Skin epidermis (tissue), 12 donors: ENCODE measurements around the gene TCHP.
A peak's percentile ranks its signal among the peaks of the same experiment; 100 is the strongest.
"Not testable (repeated sequence)": the region's sequence is repeated elsewhere in the genome, so short reads cannot be mapped to it uniquely, and the experiment has no call there.

Experiments
- H3K27ac ChIP-seq, 21 experiments: fragments of 200-600 bp; sonication (generic) in 11 of 21; one replicate each; pipeline ENCODE4 v1.5.0; 2020; ENCODE audit warnings: mild to moderate bottlenecking in 3 of 21, inconsistent platforms in 2 of 21, moderate library complexity in 2 of 21
- H3K4me3 ChIP-seq, 7 experiments: fragments of 200-600 bp; sonication (generic) in 2 of 7; one replicate each; pipeline ENCODE4 v1.5.0; 2020; ENCODE audit warnings: inconsistent platforms in 2 of 7, mild to moderate bottlenecking in 2 of 7, moderate library complexity in 1 of 7

The TCHP gene

GRCh38 chr12:109899783-109900751 is at the start of gene TCHP:
TCHP (plus strand) TSS chr12:109900274; CDS start chr12:109903027, 2,753 bp downstream.
- H3K27ac ChIP-seq: peak within 1 kb of the TSS; percentile 49 to 95 (median 89)
- H3K4me3 ChIP-seq: peak within 1 kb of the TSS; percentile 51 to 83 (median 75)

- H3K4me3 ChIP-seq, H3K27ac ChIP-seq: not testable (repeated sequence)
These were observed 49.6 kb upstream of the TCHP start for GRCh38 chr12:109850518-109850917.

GRCh38 chr12:109855377-109855776 is 44.7 kb upstream of the TCHP start:
- H3K27ac ChIP-seq: no peak overlapping the region
- H3K4me3 ChIP-seq: no peak overlapping the region

GRCh38 chr12:109857715-109858114 is 42.4 kb upstream of the TCHP start:
- no peak overlapping the region for H3K4me3 ChIP-seq
- peak overlapping the region in 1 of 21 experiments; percentile 7 for H3K27ac ChIP-seq

- H3K4me3 ChIP-seq: no peak overlapping the region
- peak overlapping the region in 1 of 21 experiments; percentile 27 for H3K27ac ChIP-seq
These were observed 41.3 kb upstream of the TCHP start for GRCh38 chr12:109858764-109859163.

GRCh38 chr12:109860977-109861376 is 39.1 kb upstream of the TCHP start:
- Histone ChIP-seq H3K4me3 (no peak overlapping the region), H3K27ac (no peak overlapping the region)

- Histone ChIP-seq H3K27ac (peak overlapping the region in 4 of 21 experiments; percentile 1 to 12 (median 7)), H3K4me3 (no peak overlapping the region)
These were observed 38.3 kb upstream of the TCHP start for GRCh38 chr12:109861689-109862314.

GRCh38 chr12:109862491-109862890 is 37.6 kb upstream of the TCHP start:
- peak overlapping the region in 3 of 21 experiments; percentile 7 to 12 (median 7) for H3K27ac ChIP-seq

GRCh38 chr12:109863847-109864712 is 36.0 kb upstream of the TCHP start:
- H3K27ac ChIP-seq: peak overlapping the region in 20 of 21 experiments; percentile 25 to 83 (median 72)
- H3K4me3 ChIP-seq: no peak overlapping the region

More at GRCh38 chr12:109862491-109862890, 37.6 kb upstream of the TCHP start:
- H3K4me3 ChIP-seq: not testable (repeated sequence)

- Histone ChIP-seq H3K27ac (peak overlapping the region in 20 of 21 experiments; percentile 33 to 83 (median 72)), H3K4me3 (no peak overlapping the region)
These were observed 35.2 kb upstream of the TCHP start for GRCh38 chr12:109864916-109865315.

GRCh38 chr12:109868182-109869051 is 31.7 kb upstream of the TCHP start:
- H3K4me3 ChIP-seq: no peak overlapping the region
- H3K27ac ChIP-seq: peak overlapping the region in 20 of 21 experiments; percentile 1 to 83 (median 65)

GRCh38 chr12:109870648-109871047 is 29.4 kb upstream of the TCHP start:
- H3K4me3 ChIP-seq: no peak overlapping the region

GRCh38 chr12:109871668-109872314 is 28.3 kb upstream of the TCHP start:
- no peak overlapping the region for H3K4me3 ChIP-seq
- H3K27ac ChIP-seq: peak overlapping the region in 13 of 21 experiments; percentile 4 to 61 (median 45)

More at GRCh38 chr12:109870648-109871047, 29.4 kb upstream of the TCHP start:
- peak overlapping the region in 6 of 21 experiments; percentile 5 to 61 (median 39) for H3K27ac ChIP-seq

- H3K27ac ChIP-seq: peak overlapping the region in 14 of 21 experiments; percentile 14 to 95 (median 62)
- H3K4me3 ChIP-seq: no peak overlapping the region
These were observed 26.4 kb upstream of the TCHP start for GRCh38 chr12:109873653-109874052.

GRCh38 chr12:109875572-109876131 is 24.4 kb upstream of the TCHP start:
- H3K27ac ChIP-seq: peak overlapping the region in 17 of 21 experiments; percentile 16 to 96 (median 64)
- peak overlapping the region in 1 of 7 experiments; percentile 2 for H3K4me3 ChIP-seq

- H3K4me3 ChIP-seq: peak overlapping the region in 1 of 7 experiments; percentile 2
- peak overlapping the region in 16 of 21 experiments; percentile 6 to 96 (median 64) for H3K27ac ChIP-seq
These were observed 23.7 kb upstream of the TCHP start for GRCh38 chr12:109876406-109876805.

GRCh38 chr12:109877504-109878246 is 22.4 kb upstream of the TCHP start:
- Histone ChIP-seq H3K27ac (peak overlapping the region in 17 of 21 experiments; percentile 6 to 96 (median 93)), H3K4me3 (peak overlapping the region in 6 of 7 experiments; percentile 73 to 86 (median 84))
